ENCODE measurements around the gene IL18RAP.

The IL18RAP gene

GRCh38 chr2:102399499-102400141 is 23.3 kb upstream of the IL18RAP start:
- no peak for TF ChIP-seq CTCF (IDR thresholded peaks at IDR 0.05; ENCODE audit: low read depth, low read length, missing control alignments)
- no peak for DNase-seq (ENCODE audit: extremely low read depth, low read depth)
- H3K4me3 ChIP-seq (replicated peaks; ENCODE audit: low read depth, low read length), result no peak overlapping the region

GRCh38 chr2:102401456-102401855 is 21.5 kb upstream of the IL18RAP start:
- H3K4me3 ChIP-seq (replicated peaks; ENCODE audit: low read depth, low read length), result no peak overlapping the region
- TF ChIP-seq CTCF (IDR thresholded peaks at IDR 0.05; ENCODE audit: low read depth, low read length, missing control alignments), result no peak
- no peak for DNase-seq (ENCODE audit: extremely low read depth, low read depth)

- no peak for DNase-seq (ENCODE audit: extremely low read depth, low read depth)
- no peak overlapping the region for H3K4me3 ChIP-seq (replicated peaks; ENCODE audit: low read depth, low read length)
- no peak for TF ChIP-seq CTCF (IDR thresholded peaks at IDR 0.05; ENCODE audit: low read depth, low read length, missing control alignments)
These were observed 21.1 kb upstream of the IL18RAP start for GRCh38 chr2:102401865-102402264.

- TF ChIP-seq CTCF (IDR thresholded peaks at IDR 0.05; ENCODE audit: low read depth, low read length, missing control alignments), result no peak
These were observed 12.0 kb upstream of the IL18RAP start for GRCh38 chr2:102410952-102411351.

GRCh38 chr2:102412199-102412598 is 10.8 kb upstream of the IL18RAP start:
- no peak for DNase-seq (ENCODE audit: extremely low read depth, low read depth)
- TF ChIP-seq CTCF (IDR thresholded peaks at IDR 0.05; ENCODE audit: low read depth, low read length, missing control alignments), result no peak
- no peak overlapping the region for H3K4me3 ChIP-seq (replicated peaks; ENCODE audit: low read depth, low read length)

More at GRCh38 chr2:102410952-102411351, 12.0 kb upstream of the IL18RAP start:
- H3K4me3 ChIP-seq (replicated peaks; ENCODE audit: low read depth, low read length), result no peak overlapping the region
- DNase-seq (ENCODE audit: extremely low read depth, low read depth), result no peak

- H3K4me3 ChIP-seq (replicated peaks; ENCODE audit: low read depth, low read length), result no peak overlapping the region
- TF ChIP-seq CTCF (IDR thresholded peaks at IDR 0.05; ENCODE audit: low read depth, low read length, missing control alignments), result no peak
- DNase-seq (ENCODE audit: extremely low read depth, low read depth), result no peak
These were observed 5.0 kb upstream of the IL18RAP start for GRCh38 chr2:102417946-102418345.
